C4-2B (cell line): ENCODE measurements around the gene STYK1.

Source experiments
- CTCF ChIP-seq: fragments of 450-650 bp; conservative IDR thresholded peaks from 2 replicates; pipeline ENCODE4 v1.5.1; 2017; ENCODE audit warnings: mild to moderate bottlenecking
- ZFX ChIP-seq: fragments of 450-650 bp; IDR thresholded peaks from 2 replicates; pipeline ENCODE4 v1.6.1; 2017

GRCh38 chr12:10635306-10635705, 38.5 kb downstream of the STYK1 start:
- no peak for TF ChIP-seq CTCF
- no peak for TF ChIP-seq ZFX
